SU-DHL-6 (cell line): ENCODE data around the gene GINS2.

ENCODE experiments used
- EZH2phosphoT487 ChIP-seq: fragments of 200-600 bp; sonication (generic), shearing (Covaris generic); conservative IDR thresholded peaks from 2 replicates; pipeline ENCODE4 v1.6.1; 2018; ENCODE audit warnings: mild to moderate bottlenecking, antibody characterized with exemption, low read length, moderate library complexity, mixed read lengths
- TF ChIP-seq, protein P1 (sequence below): fragments of 200-600 bp; sonication (generic); IDR thresholded peaks from one replicate; pipeline ENCODE4 v1.5.1; 2017; ENCODE audit warnings: antibody characterized with exemption, mild to moderate bottlenecking, low read length, moderate library complexity; ENCODE audit not compliant: insufficient read depth, poor library complexity, severe bottlenecking

DNA sequence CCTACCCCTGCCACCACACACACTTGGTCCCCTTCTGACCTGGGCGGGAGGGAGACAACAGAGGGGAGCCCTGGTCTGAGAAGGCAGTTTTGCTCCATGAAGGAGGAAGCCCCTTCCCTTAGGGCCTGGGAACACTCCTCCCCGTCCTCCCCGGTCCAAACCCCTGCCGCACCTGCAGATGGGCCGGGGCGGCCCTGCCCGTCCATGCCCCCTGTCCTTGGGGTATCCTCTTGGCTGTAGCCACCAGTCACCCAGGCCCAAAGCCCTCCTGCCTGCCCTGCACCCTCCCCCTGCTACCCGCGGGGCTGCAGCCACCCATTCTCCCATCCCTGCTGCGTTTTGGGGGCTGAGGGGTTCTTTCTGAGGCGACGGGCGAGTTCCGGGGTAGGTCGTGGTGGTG lies 41.8 kb downstream of the GINS2 start:
- TF ChIP-seq, protein P1, sequence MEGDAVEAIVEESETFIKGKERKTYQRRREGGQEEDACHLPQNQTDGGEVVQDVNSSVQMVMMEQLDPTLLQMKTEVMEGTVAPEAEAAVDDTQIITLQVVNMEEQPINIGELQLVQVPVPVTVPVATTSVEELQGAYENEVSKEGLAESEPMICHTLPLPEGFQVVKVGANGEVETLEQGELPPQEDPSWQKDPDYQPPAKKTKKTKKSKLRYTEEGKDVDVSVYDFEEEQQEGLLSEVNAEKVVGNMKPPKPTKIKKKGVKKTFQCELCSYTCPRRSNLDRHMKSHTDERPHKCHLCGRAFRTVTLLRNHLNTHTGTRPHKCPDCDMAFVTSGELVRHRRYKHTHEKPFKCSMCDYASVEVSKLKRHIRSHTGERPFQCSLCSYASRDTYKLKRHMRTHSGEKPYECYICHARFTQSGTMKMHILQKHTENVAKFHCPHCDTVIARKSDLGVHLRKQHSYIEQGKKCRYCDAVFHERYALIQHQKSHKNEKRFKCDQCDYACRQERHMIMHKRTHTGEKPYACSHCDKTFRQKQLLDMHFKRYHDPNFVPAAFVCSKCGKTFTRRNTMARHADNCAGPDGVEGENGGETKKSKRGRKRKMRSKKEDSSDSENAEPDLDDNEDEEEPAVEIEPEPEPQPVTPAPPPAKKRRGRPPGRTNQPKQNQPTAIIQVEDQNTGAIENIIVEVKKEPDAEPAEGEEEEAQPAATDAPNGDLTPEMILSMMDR = no peak
- no peak for TF ChIP-seq EZH2phosphoT487
